ENCODE measurements around the gene AKAP13.

GRCh38 chr15:85746641-85747040 is 366.2 kb downstream of the AKAP13 start:
- no peak for TF ChIP-seq POLR2A (IDR thresholded peaks at IDR 0.05; ENCODE audit: low read depth, low read length)
- no peak for TF ChIP-seq SPI1 (IDR thresholded peaks at IDR 0.05; ENCODE audit: low read depth, low read length)

Data from GM12891 (cell line).